LNCAP (cell line): ENCODE data around the gene STOML1.

Experiments
- CTCF ChIP-seq: fragments of 450-650 bp; IDR thresholded peaks from 2 replicates; pipeline ENCODE4 v1.5.1; 2017; ENCODE audit warnings: mild to moderate bottlenecking

The STOML1 gene

GRCh38 chr15:73988445-73988969 lies 3.6 kb downstream of the STOML1 start:
- no peak for TF ChIP-seq CTCF

- no peak for TF ChIP-seq CTCF
Measured at GRCh38 chr15:73987681-73988444, 4.2 kb downstream of the STOML1 start.

GRCh38 chr15:73987250-73987649 lies 4.8 kb downstream of the STOML1 start:
- no peak for TF ChIP-seq CTCF

GRCh38 chr15:73986776-73987056 lies 5.4 kb downstream of the STOML1 start:
- no peak for TF ChIP-seq CTCF

GRCh38 chr15:73986055-73986775 lies 5.9 kb downstream of the STOML1 start:
- no peak for TF ChIP-seq CTCF

- no peak for TF ChIP-seq CTCF
Measured at GRCh38 chr15:73985101-73985873, 6.8 kb downstream of the STOML1 start.

GRCh38 chr15:73984208-73984979 lies 7.7 kb downstream of the STOML1 start:
- TF ChIP-seq CTCF = no peak
